B cell (primary cell): ENCODE data around the gene USP2. TPM values are rescaled to one million over a fixed set of nuclear protein-coding genes. Genes with fewer than 3 reads are reported as not detected.

Experiments
- ATAC-seq: fragments of 200-7000 bp; cut with Tn5 transposase; one replicate; pipeline ENCODE4 v1.10.0; 2021; ENCODE audit warnings: low read depth, mild to moderate bottlenecking, moderate number of reproducible peaks, moderate library complexity
- CTCF ChIA-PET: fragments of 350-600 bp; sonication (Branson Sonifier 250); formaldehyde crosslinking; loops from one replicate; lab custom pipeline; 2021; ENCODE audit warnings: antibody characterized with exemption, inconsistent platforms; lab: Charles Lee
- POLR2A ChIA-PET: fragments of 350-600 bp; sonication (Branson Sonifier 250); formaldehyde crosslinking; loops from one replicate; lab custom pipeline; 2021; ENCODE audit warnings: antibody characterized with exemption; lab: Charles Lee
- DNase-seq: peaks from one replicate; pipeline ENCODE4 v3.0.0; 2013
- H2AFZ ChIP-seq: 2 replicates; pipeline ENCODE4 v1.6.1; 2012; ENCODE audit warnings: mild to moderate bottlenecking, low read depth, low read length; ENCODE audit not compliant: insufficient read depth, poor library complexity, severe bottlenecking
- H3K27ac ChIP-seq, 2 donors: 1 replicate in 1 of 2; 2 replicates in 1 of 2; pipeline ENCODE4 v1.5.1; 2012 to 2013; ENCODE audit warnings: low read length in 2 of 2, mild to moderate bottlenecking in 2 of 2, moderate library complexity in 1 of 2
- H3K27me3 ChIP-seq, 4 experiments: fragments of 200-600 bp in 1 of 4; sonication (generic) in 1 of 4; replicated peaks in 1 of 4; 1 replicate in 2 of 4; 2 replicates in 2 of 4; pipeline versions ENCODE4 v1.6.1 to v1.7.0; 2013 to 2016; ENCODE audit warnings: low read length in 3 of 4, mild to moderate bottlenecking in 2 of 4, mixed read lengths in 1 of 4, moderate library complexity in 1 of 4; ENCODE audit not compliant: insufficient read depth in 4 of 4, control insufficient read depth in 3 of 4; ENCODE audit errors: control extremely low read depth in 1 of 4
- H3K36me3 ChIP-seq, 2 experiments: replicated peaks in 1 of 2; 1 replicate in 1 of 2; 2 replicates in 1 of 2; pipeline versions ENCODE4 v1.6.1 to v1.7.1; 2013; ENCODE audit warnings: low read length in 1 of 2; ENCODE audit not compliant: insufficient read depth in 2 of 2, control insufficient read depth in 1 of 2; ENCODE audit errors: control extremely low read depth in 1 of 2, extremely low read depth in 1 of 2
- H3K4me1 ChIP-seq, 2 donors: fragments of 200-600 bp in 1 of 2; sonication (generic) in 1 of 2; 1 replicate in 1 of 2; 2 replicates in 1 of 2; pipeline versions ENCODE4 v1.5.1 to v1.6.1; 2013 to 2017; ENCODE audit warnings: low read length in 2 of 2; ENCODE audit not compliant: control insufficient read depth in 2 of 2, insufficient read depth in 2 of 2
- H3K4me2 ChIP-seq: replicated peaks from 2 replicates; pipeline ENCODE3; 2012; ENCODE audit warnings: mild to moderate bottlenecking, low read depth, low read length; ENCODE audit not compliant: poor library complexity, severe bottlenecking
- H3K4me3 ChIP-seq, 5 experiments: fragments of 200-600 bp in 1 of 5; sonication (generic) in 1 of 5; 1 replicate in 3 of 5; 2 replicates in 2 of 5; pipeline versions ENCODE4 v1.5.1 to v1.7.0; 2011 to 2016; ENCODE audit warnings: low read length in 4 of 5, mild to moderate bottlenecking in 4 of 5, low read depth in 2 of 5, control low read depth in 1 of 5, moderate library complexity in 1 of 5; ENCODE audit not compliant: insufficient read depth in 1 of 5; ENCODE audit errors: control extremely low read depth in 1 of 5, extremely low read depth in 1 of 5
- H3K79me2 ChIP-seq: fragments of 200-600 bp; sonication (generic); one replicate; pipeline ENCODE4 v1.6.0; 2016; ENCODE audit warnings: low read length; ENCODE audit not compliant: control insufficient read depth, insufficient read depth
- H3K9ac ChIP-seq: fragments of 200-600 bp; sonication (generic); 2 replicates; pipeline ENCODE4 v1.6.1; 2017; ENCODE audit warnings: mild to moderate bottlenecking, low read length, moderate library complexity
- H3K9me3 ChIP-seq, 3 donors: one replicate each; pipeline versions ENCODE4 v1.6.1 to v1.7.1; 2013; ENCODE audit warnings: low read length in 2 of 3; ENCODE audit not compliant: control insufficient read depth in 2 of 3, insufficient read depth in 1 of 3; ENCODE audit errors: control extremely low read depth in 1 of 3
- H4K20me1 ChIP-seq: 2 replicates; pipeline ENCODE4 v1.6.0; 2012; ENCODE audit warnings: mild to moderate bottlenecking, low read length; ENCODE audit not compliant: insufficient read depth, control insufficient read depth, poor library complexity, severe bottlenecking
- H3K27ac Mint-ChIP-seq: one replicate; pipeline ENCODE4 v1.8.0; 2021; ENCODE audit warnings: mixed read lengths
- H3K27me3 Mint-ChIP-seq: one replicate; pipeline ENCODE4 v1.8.0; 2021; ENCODE audit warnings: mixed read lengths
- H3K4me1 Mint-ChIP-seq: one replicate; pipeline ENCODE4 v1.8.0; 2021; ENCODE audit warnings: mixed read lengths
- H3K4me3 Mint-ChIP-seq: one replicate; pipeline ENCODE4 v1.8.0; 2021; ENCODE audit warnings: mixed read lengths
- H3K9me3 Mint-ChIP-seq: one replicate; pipeline ENCODE4 v1.8.0; 2022; ENCODE audit warnings: mixed read lengths; ENCODE audit not compliant: insufficient read depth
- CTCF ChIP-seq: fragments of 200-600 bp; IDR thresholded peaks from one replicate; pipeline ENCODE4 v1.8.0; 2022; ENCODE audit warnings: antibody characterized with exemption, mild to moderate bottlenecking
- EZH2 ChIP-seq: IDR thresholded peaks from 2 replicates; pipeline ENCODE4 v1.6.1; 2012; ENCODE audit warnings: borderline replicate concordance, low read depth, mild to moderate bottlenecking, moderate library complexity, low read length; ENCODE audit not compliant: insufficient read depth, poor library complexity, severe bottlenecking
- WGBS: methylation state at CpG from one replicate; pipeline ENCODE4 v1.1.5; 2013; ENCODE audit warnings: missing lambda C conversion rate; ENCODE audit not compliant: insufficient coverage; 5-methylcytosine and 5-hydroxymethylcytosine counted together
- intact Hi-C: fragments of 100-400 bp; cut with micrococcal nuclease; formaldehyde crosslinking; loops from one replicate; pipeline ENCODE4 v1.10.0; 2022
- polyA plus RNA-seq: library from polyadenylated mRNA; depleted of rRNA; stranded (reverse); fragments of >200 nt; gene quantifications from 2 replicates; pipeline ENCODE4 v1.2.3, GENCODE V29; 2012
- total RNA-seq, 2 donors: library from RNA; stranded (reverse); fragments of 120-200 nt in 1 of 2; gene quantifications; 1 replicate in 1 of 2; 2 replicates in 1 of 2; pipeline versions ENCODE4 v1.2.3 to v1.2.4, GENCODE V29; 2013 to 2022

The USP2 gene
- total and polyA plus RNA-seq, 2 donors (not counting 1 experiment from before 2014, with no cell fraction given): 0.09 TPM; not detected in 1

- CTCF ChIA-PET: interaction anchor here (1.0 to 4.0 kb wide), 5 partner anchors 14 to 237 kb away, joined by 5 to 45 read pairs (median 6); no protein-coding TSS in a partner anchor
- peak overlapping the region; percentile 76 for H3K4me2 ChIP-seq
Measured at GRCh38 chr11:119338965-119339588, 42.4 kb downstream of the USP2 start.

More at GRCh38 chr11:119338965-119339588, 42.4 kb downstream of the USP2 start:
- Histone ChIP-seq H4K20me1 (peaks cover 7% of the 10 kb centered on the region), H3K4me1 (peaks cover 37 to 39% of the 10 kb centered on the region in 2 donors), H3K4me3 (no peak overlapping the region), H3K79me2 (peaks cover 8% of the 10 kb centered on the region), H3K27ac (no peak overlapping the region), H3K9ac (no peak overlapping the region), H3K9me3 (peaks cover 0 to 3% (median 0%) of the 10 kb centered on the region in 3 donors), H3K36me3 (peaks cover 0 to 2% of the 10 kb centered on the region in 2 experiments), H3K27me3 (peaks cover 0 to 55% (median 30%) of the 10 kb centered on the region in 4 experiments), H2AFZ (no peak overlapping the region)
- no peaks in the 10 kb centered on the region for H3K9me3 Mint-ChIP-seq
- DNase-seq (peak; percentile 20), ATAC-seq (no peak)
- no peak overlapping the region for H3K27ac Mint-ChIP-seq
- H3K27me3 Mint-ChIP-seq: peaks cover 35% of the 10 kb centered on the region
- 88% methylated on average over 9 of the region's 11 CpGs for WGBS
- POLR2A ChIA-PET: interaction anchor here (0.7 kb wide), 1 partner anchor 237 kb away, joined by 8 read pairs; no protein-coding TSS in a partner anchor
- H3K4me1 Mint-ChIP-seq: peaks cover 37% of the 10 kb centered on the region
- H3K4me3 Mint-ChIP-seq: peak overlapping the region; percentile 76
- intact Hi-C loops: no loop called here
- TF ChIP-seq EZH2 (no peak), CTCF (no peak)
